HG02852 (cell line): ENCODE data around the gene TEX38.
"Not testable (repeated sequence)": the region's sequence is repeated elsewhere in the genome, so short reads cannot be mapped to it uniquely, and the experiment has no call there.

Source experiments
- ATAC-seq: cut with Tn5 transposase; IDR thresholded peaks from one replicate; pipeline ENCODE4 v1.9.1; 2021; ENCODE audit warnings: mild to moderate bottlenecking, moderate library complexity; ENCODE audit not compliant: unreplicated experiment

The TEX38 gene

DNA sequence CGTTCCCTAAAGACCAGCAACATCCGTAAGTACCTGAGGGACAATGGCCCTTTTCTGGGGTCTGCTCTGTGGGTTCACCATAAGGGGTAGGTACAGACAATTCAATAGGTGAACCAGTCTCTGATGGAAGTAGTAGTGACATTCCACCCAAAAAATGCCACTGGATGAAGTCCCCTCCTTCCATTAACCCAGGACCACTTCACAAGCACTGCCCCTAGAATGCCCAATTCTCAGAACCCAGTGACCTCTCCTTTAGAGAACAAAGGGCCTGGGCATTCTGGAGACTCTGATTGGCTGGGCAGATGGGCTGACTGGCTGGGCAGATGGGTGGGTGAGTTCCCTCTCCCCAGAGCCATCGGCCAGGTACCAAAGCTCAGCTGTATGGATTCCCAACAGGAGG, at the start of gene TEX38:
TEX38 (plus strand) TSS at position 301 of the 400 bp plus-strand sequence; CDS start at position 382, 81 bp downstream.
- no peak for ATAC-seq

- no peak for ATAC-seq
Observed at GRCh38 chr1:46621930-46622329, 49.7 kb upstream of the TEX38 start.

GRCh38 chr1:46622344-46622743, 49.3 kb upstream of the TEX38 start:
- no peak for ATAC-seq

GRCh38 chr1:46623743-46624644, 47.7 kb upstream of the TEX38 start:
- no peak for ATAC-seq

- ATAC-seq: no peak
Observed at GRCh38 chr1:46630719-46631118, 40.9 kb upstream of the TEX38 start.

- ATAC-seq: no peak
Observed at GRCh38 chr1:46635205-46635604, 36.4 kb upstream of the TEX38 start.

DNA sequence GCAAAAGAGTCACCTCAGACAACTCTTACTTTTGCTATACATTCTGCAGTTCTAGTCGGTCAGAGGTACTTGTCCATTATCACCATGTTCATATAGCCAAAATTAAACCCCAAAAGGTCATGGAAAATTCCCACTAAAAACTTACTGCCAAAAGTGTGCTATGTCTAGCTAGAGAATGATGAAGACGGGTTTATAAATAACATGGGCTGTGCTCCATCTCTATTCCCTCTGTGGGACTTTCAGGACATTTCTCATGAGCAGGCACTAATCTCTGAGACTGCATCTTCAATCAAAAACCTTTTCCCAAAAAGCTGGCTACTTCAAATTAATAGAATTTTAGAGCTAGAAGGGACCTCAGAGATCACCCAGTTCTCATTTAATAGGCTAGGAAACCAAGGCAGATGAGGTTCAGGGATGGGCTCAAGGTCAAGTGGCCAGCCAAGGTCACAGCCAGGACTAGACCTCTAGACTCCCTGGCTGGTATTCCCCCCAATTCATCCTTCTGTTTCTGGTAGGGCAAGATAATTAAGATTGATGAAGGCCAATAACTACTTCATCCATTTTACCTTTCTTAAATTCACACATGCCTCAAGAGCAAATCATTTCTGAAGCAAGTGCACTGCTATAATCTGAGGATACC, 34.1 kb upstream of the TEX38 start:
- ATAC-seq: no peak

GRCh38 chr1:46638921-46639320, 32.7 kb upstream of the TEX38 start:
- no peak for ATAC-seq

DNA sequence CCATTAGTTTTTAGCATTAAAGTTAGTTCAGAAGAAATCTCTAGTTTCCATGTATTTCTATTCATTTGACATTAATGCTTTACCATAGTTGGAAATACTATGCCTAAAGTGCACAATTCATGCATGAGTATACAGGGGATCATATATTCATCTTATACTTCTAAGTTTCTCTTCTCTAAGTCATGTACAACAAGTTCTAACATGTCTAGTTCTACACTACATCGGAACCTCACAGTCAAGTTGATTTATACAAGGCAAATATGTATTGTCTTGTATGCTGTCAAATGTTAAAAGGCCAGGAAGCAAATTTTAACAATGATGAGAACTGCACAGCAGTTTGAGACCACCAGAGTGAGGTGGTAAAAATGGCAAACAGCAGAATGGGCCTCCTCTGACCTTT, 32.1 kb upstream of the TEX38 start:
- ATAC-seq: no peak

DNA sequence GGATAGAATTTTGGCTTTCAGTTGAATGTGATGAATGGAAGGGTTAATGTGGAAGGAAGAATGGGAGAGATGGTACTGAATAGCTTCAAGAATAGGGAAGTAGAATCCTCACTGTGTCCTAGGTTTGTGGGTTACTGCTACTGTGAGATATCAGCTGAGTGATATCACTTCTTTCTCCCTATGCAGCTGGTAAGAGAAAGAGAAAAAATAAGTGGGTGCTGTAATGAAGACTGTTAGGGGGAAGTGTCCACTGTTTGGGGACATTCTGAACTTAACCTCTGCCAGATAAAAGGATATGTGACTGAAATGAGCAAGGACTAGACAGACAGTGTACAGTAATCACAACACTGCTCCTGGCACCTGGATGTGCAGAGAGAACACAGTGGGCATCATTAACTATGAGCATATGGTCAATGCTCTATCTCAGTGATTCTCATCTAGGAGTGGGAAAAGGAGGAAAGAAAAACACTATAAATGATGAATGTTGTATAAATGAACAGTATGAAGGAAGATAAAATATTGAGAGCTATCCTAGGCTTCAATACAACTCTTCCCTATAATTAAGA, 29.5 kb upstream of the TEX38 start:
- ATAC-seq: no peak

DNA sequence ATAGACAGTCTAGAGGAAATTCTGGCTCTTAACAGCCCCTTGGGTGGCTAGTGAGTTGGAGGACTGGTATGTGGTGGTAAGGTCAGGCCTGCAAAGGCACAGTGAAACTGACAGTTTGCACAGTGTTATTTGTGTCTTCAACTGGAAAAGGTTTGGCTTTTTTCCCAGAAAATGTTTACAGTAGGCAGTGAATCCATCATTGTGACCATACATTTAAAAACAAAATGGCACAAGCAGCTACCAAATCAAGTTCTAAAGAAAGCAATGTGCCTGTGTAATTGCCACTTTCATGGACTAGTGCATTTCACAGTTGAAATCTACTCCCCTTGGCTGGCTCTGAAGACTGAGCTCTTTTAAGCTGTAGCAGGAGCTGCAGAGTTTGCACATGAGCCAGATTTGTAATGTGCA, 28.3 kb upstream of the TEX38 start:
- no peak for ATAC-seq

- no peak for ATAC-seq
Observed at GRCh38 chr1:46645815-46646214, 25.8 kb upstream of the TEX38 start.

DNA sequence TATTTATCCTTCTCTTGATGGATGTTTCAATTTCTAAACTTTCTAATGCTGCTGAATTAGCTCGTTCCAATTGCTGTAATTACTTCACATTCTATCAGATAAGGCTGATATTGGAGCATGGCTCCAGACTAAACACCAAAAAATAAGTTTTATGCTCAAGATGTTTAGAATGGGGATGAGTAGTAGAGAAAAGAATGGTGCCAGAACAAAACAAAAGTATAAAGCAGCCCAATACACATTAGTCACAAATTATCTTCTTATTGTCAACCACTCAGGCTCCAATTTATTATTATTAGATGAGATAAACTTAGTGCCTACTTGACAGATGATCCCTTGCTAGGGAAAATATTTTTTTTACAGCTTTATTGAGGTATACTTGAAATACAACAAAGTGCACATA, 25.3 kb upstream of the TEX38 start:
- no peak for ATAC-seq

DNA sequence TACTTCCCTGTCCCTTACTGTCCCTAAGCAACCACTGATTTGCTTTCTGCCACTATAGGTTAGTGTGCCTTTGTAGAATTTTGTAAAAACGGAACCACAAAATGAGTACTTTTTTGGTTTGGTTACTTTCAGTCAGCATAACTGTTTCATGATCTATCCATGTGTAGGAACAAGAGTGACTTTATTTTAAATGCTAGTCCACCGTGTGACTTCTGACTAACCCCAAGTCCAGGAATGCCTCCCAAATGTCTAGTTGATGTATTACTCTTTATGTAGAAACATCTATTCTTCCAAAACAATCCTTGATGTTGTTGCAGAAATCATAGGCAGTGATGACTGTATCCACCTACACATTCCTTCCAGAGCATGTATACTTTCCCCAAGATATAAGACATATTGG, 24.8 kb upstream of the TEX38 start:
- ATAC-seq: no peak

GRCh38 chr1:46647611-46648010, 24.0 kb upstream of the TEX38 start:
- ATAC-seq: no peak

DNA sequence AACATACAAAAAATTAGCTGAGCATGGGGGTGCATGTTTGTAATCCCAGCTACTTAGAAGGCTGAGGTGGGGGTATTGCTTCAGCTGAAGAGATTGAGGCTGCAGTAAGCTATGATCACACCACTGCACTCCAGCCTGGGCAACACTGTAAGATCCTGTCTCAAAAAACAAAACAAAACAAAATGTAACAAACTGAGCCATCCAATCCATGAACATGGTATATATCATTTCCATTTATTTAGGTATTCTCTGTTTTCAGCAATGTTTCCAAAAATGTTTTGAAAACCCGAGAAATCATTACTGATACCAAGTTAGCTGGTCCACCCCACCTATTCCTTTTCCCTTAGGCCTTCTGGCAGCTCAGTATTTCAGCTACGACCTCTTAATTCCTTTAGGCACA, 21.9 kb upstream of the TEX38 start:
- ATAC-seq: no peak

DNA sequence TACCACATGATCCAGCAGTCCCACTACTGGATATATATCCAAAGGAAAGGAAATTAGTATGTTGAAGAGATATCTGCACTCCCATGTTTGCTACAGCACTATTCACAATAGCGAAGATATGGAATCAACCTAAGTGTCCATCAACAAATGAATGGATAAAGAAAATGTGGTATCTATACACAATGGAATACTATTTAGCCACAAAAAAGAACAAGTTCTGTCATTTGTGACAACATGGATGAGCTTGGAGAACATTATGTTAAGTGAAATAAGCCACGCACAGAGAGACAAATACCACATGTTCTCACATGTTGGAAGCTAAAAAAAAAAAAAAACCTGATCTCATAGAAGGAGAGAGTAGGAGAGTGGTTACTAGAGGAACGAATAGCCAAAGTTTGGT, 21.2 kb upstream of the TEX38 start:
- no peak for ATAC-seq

GRCh38 chr1:46651152-46651551, 20.5 kb upstream of the TEX38 start:
- not testable (repeated sequence) for ATAC-seq

DNA sequence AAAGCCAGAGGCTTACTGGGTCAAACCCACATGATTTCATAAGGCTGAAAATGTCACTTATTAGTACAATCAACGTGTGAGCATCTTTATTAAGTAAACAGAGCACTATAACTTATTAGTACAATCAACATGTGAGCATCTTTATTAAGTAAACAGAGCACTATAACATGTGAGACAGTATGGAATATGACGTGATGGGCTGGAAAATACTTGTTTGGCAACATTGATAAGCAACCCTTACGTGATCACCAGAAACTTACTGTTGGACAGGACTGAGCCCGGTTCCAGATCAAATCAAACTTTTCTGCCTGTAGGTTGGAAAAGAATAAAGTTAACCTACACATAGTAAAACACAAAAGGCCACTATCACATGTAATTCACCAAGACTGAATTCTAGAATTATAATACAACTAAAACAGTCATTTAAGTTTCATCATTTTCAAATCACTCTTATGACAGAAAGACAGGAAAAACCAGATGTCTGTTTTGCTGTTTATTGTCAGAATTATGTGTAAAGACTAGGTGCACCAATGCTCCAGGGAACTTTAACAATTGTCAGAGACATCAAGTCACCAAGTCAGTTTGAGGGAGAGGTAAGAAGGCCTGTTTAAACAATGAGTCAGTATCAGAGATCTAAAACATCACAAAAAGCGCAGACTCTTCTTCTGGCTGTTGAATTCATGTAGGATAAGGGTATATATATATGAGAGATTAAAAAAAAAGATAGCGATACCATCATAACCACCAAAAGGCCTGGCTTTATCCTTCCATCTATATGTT, 19.1 kb upstream of the TEX38 start:
- ATAC-seq: no peak

DNA sequence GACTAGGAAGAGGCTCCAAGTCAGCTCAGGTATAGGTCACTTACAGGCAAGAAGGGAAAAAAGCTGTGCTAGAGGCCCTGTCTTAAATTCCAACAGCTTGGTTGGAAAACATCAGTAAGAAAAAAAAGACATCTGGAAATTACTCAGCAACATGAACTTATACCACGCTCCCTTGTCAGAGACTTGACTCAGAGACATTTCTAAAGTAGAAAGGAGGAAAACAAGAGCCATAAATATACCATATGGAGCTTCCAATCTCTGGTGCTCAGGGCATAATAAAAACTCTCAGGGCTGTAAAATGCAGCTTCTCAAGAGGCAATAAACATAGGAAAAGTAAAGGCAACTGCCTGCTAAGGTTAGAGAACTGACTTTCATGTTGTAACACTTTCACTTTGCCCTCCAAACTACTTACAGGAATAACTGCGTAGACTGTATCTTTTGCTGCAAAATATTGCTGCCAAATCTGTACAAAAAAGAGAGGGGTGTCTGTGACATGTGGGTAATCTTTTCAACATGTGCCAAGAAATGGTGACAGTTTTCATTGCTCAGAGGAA, 18.2 kb upstream of the TEX38 start:
- no peak for ATAC-seq

DNA sequence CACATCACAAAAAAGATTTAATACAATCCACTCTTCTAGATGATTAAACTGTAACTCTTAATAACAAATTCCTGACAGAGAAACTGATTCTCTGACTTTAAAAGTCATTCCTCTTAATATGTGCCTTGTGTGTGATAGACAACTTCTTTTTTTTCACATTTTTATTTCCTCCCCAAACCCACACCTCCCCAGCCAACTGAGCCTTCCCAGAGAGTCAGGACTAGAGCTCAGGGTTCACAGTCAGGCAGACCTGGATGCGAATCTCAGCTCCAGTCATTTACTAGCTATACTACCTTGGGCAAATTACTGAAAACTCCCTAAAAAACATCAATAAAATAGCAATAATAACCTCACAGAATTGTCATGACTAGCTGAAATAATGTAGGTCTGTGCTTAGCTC, 17.6 kb upstream of the TEX38 start:
- no peak for ATAC-seq
